Right lung (tissue), 5 donors: Measurements from ENCODE around the gene ZCCHC7. TPM values are rescaled to one million over a fixed set of nuclear protein-coding genes. Genes with fewer than 3 reads are reported as not detected.
A peak's percentile ranks its signal among the peaks of the same experiment; 100 is the strongest.

Experiments
- DNase-seq, 2 donors: peaks; one replicate each; pipeline ENCODE4 v3.0.0-alpha.2; 2013
- polyA plus RNA-seq, 5 donors: library from polyadenylated mRNA; unstranded; fragments of 120-200 nt; gene quantifications; one replicate each; pipeline versions ENCODE4 v1.2.1 to v1.2.3, GENCODE V29; 2013; ENCODE audit warnings: inconsistent platforms in 1 of 5, low replicate concordance in 1 of 5; ENCODE audit not compliant: insufficient read length in 5 of 5, insufficient read depth in 1 of 5

The ZCCHC7 gene
- polyA plus RNA-seq, 5 donors = 18.2 to 24.5 (median 24.3) TPM

DNA sequence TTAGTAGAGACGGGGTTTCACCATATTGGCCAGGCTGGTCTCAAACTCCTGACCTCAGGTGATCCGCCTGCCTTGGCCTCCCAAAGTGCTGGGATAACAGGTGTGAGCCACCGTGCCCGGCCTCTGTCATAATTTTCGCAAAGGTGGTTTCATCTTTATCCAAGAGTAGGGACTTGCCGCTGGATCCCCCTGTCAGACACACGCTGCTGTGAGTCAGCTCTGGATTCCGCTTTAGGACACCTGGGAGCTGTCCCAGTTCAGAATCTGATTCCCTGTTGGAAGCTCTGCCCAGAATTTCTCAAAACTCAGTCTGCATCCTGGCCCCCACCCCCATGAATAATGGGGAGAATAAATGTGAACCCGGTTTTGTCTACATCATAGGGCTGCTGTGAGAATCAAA lies 284.2 kb downstream of the ZCCHC7 start:
- no peak for DNase-seq

DNA sequence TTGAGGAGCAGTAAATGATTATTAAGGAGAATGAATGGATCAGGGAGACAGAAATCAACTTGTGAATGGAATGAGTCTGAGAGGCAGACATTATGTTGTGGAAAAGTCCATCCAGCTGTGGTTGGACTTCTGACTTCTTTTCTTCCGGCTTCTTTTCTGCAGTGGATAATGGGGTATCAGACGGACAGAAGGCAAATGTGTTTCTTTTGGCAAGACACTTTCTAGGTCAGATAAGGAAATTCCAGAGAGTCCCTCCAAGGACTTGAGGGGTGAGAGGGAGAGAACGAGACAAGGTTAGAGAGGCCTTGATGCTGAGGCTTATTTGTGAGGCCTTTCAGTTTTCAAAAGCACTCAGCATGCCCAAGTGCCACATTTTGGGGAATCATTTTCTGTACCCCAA lies 285.0 kb downstream of the ZCCHC7 start:
- DNase-seq = peak; percentile 53 to 54

GRCh38 chr9:37405764-37406380 lies 285.5 kb downstream of the ZCCHC7 start:
- DNase-seq = no peak

DNA sequence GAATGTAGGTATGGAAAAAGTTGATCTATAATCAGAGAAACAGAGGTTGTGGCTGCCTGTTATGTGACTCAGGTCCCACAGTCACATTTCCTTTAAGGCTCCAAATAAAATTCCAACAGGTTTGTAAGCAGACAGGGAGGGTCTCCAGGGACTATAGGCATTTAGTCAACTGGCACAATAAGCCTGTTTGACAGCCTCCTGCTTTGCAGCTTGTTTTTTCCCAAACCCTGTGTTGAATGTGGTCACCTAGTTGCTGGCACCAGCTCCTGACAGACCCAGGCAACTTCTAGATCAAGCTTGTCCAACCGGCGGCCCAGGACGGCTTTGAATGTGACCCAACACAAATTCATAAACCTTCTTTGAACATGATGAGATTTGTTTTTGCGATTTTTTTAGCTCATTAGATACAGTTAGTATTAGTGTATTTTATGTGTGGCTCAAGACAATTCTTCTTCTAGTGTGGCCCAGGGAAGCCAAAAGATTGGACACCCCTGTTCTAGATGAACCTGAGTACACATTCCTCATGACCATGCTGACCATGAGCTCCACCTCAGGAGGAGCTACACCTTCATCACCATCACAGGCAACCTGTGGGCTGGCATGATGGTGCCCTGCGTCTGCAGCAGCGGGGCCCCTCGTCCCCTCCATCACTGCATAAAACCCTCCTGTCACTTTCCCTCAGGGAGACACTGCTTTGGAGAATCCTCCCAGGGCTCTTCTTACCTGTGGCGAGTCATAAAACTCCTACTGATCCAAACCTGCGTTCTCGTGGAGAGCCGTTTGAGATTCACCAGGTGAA lies 286.4 kb downstream of the ZCCHC7 start:
- no peak for DNase-seq

DNA sequence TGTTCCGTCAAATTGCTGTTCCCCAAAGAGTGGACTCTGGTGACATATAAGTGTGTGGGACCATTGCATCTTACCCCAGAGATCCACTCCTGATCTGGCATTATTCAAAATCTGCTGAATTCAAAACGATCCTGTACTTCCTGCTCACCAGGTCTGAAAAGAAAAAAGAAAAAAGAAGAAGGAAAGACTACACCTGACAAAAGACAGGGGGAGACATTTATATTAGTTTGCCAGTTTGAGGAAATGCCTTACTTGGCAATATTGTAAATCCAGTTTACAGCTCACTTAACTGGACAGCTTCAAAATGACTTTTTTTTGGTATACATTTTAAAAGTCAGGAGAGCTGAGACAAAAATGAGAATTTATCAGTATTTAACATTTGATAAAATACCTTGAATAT lies 287.1 kb downstream of the ZCCHC7 start:
- DNase-seq = no peak

Other genes with a start within 250 kb of the ZCCHC7 start
- under 1 TPM; 0.12 to 0.31 (median 0.15) TPM for gene PAX5, start 86.3 kb upstream of the ZCCHC7 start, polyA plus RNA-seq